ENCODE measurements around the gene UBE2U.

GRCh38 chr1:64295561-64295960 lies 92.1 kb downstream of the UBE2U start:
- TF ChIP-seq EZH2phosphoT487 (IDR thresholded peaks at IDR 0.05; ENCODE audit: insufficient read depth, low read depth) (no peak), EZH2 (IDR thresholded peaks at IDR 0.05; ENCODE audit: insufficient read depth, poor library complexity, severe bottlenecking) (no peak)

All from GM23248 (cell line).